HL-60 (cell line): Measurements from ENCODE around the gene JARID2.

Experiments used
- DNase-seq, 2 experiments: peaks; one replicate each; pipeline ENCODE4 v3.0.0-alpha.2; 2010 to 2020; ENCODE audit warnings: low read depth in 1 of 2, low spot score in 1 of 2
- H3K27ac ChIP-seq: fragments of 250-450 bp; sonication (Bioruptor Pico); replicated peaks from 2 replicates; pipeline ENCODE4 v1.5.1; 2020; ENCODE audit warnings: mild to moderate bottlenecking, moderate library complexity
- H3K27me3 ChIP-seq: fragments of 250-450 bp; sonication (Bioruptor Pico); 2 replicates; pipeline ENCODE4 v1.5.1; 2021; ENCODE audit warnings: mild to moderate bottlenecking, moderate library complexity; ENCODE audit not compliant: insufficient read depth, poor library complexity, severe bottlenecking
- H3K4me3 ChIP-seq: replicated peaks from 2 replicates; pipeline ENCODE4 v1.5.1; 2011; ENCODE audit warnings: mild to moderate bottlenecking, control low read depth, low read length; ENCODE audit not compliant: insufficient read depth
- GABPA ChIP-seq: IDR thresholded peaks from 2 replicates; pipeline ENCODE4 v1.6.1; 2012; ENCODE audit warnings: low read depth
- POLR2AphosphoS5 ChIP-seq: IDR thresholded peaks from 2 replicates; pipeline ENCODE4 v1.6.1; 2012; ENCODE audit warnings: low read depth
- SPI1 ChIP-seq: IDR thresholded peaks from 2 replicates; pipeline ENCODE4 v1.6.1; 2012; ENCODE audit warnings: low read depth, mild to moderate bottlenecking, borderline replicate concordance
- TF ChIP-seq, protein P1 (sequence below): IDR thresholded peaks from 2 replicates; pipeline ENCODE4 v1.6.1; 2012; ENCODE audit warnings: low read depth; ENCODE audit not compliant: insufficient replicate concordance
- TF ChIP-seq, protein P2 (sequence below): IDR thresholded peaks from one replicate; pipeline ENCODE4 v1.5.1; 2011; ENCODE audit warnings: low read length, control low read depth, inconsistent platforms; ENCODE audit not compliant: insufficient read depth

JARID2 gene

DNA sequence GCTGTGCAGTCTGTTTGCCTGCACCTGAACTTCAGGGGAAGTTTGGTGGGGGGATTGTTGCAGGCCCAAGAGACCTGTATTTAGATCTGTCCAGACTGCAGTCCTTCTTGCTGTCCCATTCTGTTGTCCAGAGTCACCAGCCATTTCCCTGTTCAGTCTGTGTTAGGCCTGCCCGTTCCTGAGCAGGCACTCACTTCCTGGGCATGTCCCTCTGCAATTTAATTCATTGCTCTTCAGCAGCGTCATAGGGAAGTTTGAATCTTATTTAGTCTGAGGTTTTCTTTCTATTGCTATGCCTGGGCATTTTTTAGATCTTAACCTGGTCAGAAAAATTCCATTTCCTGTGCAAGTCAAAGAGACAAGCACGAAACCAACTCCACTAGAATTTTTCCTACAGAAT is 226.8 kb downstream of the JARID2 start:
- Histone ChIP-seq H3K27me3 (no peaks in the 10 kb centered on the region), H3K27ac (no peak overlapping the region), H3K4me3 (no peak overlapping the region)
- no peak for TF ChIP-seq GABPA
- TF ChIP-seq, protein P1, sequence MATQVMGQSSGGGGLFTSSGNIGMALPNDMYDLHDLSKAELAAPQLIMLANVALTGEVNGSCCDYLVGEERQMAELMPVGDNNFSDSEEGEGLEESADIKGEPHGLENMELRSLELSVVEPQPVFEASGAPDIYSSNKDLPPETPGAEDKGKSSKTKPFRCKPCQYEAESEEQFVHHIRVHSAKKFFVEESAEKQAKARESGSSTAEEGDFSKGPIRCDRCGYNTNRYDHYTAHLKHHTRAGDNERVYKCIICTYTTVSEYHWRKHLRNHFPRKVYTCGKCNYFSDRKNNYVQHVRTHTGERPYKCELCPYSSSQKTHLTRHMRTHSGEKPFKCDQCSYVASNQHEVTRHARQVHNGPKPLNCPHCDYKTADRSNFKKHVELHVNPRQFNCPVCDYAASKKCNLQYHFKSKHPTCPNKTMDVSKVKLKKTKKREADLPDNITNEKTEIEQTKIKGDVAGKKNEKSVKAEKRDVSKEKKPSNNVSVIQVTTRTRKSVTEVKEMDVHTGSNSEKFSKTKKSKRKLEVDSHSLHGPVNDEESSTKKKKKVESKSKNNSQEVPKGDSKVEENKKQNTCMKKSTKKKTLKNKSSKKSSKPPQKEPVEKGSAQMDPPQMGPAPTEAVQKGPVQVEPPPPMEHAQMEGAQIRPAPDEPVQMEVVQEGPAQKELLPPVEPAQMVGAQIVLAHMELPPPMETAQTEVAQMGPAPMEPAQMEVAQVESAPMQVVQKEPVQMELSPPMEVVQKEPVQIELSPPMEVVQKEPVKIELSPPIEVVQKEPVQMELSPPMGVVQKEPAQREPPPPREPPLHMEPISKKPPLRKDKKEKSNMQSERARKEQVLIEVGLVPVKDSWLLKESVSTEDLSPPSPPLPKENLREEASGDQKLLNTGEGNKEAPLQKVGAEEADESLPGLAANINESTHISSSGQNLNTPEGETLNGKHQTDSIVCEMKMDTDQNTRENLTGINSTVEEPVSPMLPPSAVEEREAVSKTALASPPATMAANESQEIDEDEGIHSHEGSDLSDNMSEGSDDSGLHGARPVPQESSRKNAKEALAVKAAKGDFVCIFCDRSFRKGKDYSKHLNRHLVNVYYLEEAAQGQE, result no peak
- TF ChIP-seq SPI1, result no peak
- TF ChIP-seq POLR2AphosphoS5, result no peak
- TF ChIP-seq, protein P2, sequence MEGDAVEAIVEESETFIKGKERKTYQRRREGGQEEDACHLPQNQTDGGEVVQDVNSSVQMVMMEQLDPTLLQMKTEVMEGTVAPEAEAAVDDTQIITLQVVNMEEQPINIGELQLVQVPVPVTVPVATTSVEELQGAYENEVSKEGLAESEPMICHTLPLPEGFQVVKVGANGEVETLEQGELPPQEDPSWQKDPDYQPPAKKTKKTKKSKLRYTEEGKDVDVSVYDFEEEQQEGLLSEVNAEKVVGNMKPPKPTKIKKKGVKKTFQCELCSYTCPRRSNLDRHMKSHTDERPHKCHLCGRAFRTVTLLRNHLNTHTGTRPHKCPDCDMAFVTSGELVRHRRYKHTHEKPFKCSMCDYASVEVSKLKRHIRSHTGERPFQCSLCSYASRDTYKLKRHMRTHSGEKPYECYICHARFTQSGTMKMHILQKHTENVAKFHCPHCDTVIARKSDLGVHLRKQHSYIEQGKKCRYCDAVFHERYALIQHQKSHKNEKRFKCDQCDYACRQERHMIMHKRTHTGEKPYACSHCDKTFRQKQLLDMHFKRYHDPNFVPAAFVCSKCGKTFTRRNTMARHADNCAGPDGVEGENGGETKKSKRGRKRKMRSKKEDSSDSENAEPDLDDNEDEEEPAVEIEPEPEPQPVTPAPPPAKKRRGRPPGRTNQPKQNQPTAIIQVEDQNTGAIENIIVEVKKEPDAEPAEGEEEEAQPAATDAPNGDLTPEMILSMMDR, result no peak
- no peak for DNase-seq

DNA sequence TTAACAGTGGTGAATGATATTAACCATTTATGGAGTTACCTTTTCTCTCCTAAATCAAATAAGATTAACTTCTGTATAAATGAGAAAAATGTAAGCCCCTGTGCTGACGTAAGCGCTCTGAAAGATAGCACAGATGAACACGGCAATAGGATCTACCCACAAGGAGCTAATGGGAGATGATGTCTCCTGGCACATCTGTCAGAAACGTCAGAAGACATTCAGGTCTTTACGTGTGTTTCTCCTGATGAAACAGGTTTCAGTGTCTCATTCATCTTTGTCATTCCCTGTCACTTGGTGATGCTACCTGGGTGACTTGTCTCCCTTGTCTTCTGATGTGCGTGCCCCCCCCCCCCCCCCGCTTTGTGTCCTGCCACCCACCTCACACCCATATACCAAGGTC is 227.3 kb downstream of the JARID2 start:
- H3K27ac ChIP-seq, result no peak overlapping the region
- H3K4me3 ChIP-seq, result no peak overlapping the region
- TF ChIP-seq GABPA (no peak), SPI1 (no peak), POLR2AphosphoS5 (no peak)
- TF ChIP-seq, protein P1, result no peak
- TF ChIP-seq, protein P2, result no peak
- DNase-seq, result no peak
- H3K27me3 ChIP-seq, result no peaks in the 10 kb centered on the region

DNA sequence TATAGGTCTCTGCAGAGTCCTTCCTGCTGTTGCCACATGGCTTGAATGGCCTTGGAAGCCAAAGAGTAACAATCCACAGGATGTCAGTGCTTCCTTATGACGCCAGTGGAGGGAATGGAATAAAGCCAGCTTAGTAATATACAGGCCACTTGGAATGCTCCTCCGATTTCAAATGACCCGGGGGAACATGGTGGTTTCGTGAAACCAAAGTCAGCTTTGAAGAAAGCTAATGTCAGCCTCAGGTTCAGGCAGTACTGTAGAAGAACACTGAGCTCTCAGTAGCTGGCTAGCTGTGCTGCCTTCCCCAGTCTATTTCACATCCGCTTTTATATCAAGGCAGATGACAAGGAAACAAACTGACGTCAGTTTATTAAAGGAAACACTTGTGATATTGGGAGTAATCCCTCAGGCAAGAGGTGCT is 227.9 kb downstream of the JARID2 start:
- Histone ChIP-seq H3K27ac (no peak overlapping the region), H3K27me3 (no peaks in the 10 kb centered on the region), H3K4me3 (no peak overlapping the region)
- DNase-seq, result no peak
- TF ChIP-seq SPI1, result no peak
- TF ChIP-seq, protein P1, result no peak
- TF ChIP-seq, protein P2, result no peak
- no peak for TF ChIP-seq GABPA
- TF ChIP-seq POLR2AphosphoS5, result no peak
